Left ventricle myocardium inferior (tissue), 1 donor: ENCODE data around the gene LMNB1. TPM values are rescaled to one million over a fixed set of nuclear protein-coding genes. Genes with fewer than 3 reads are reported as not detected.

Experiments used
- DNase-seq: peaks from one replicate; pipeline ENCODE4 v3.0.0-alpha.2; 2020
- H3K27ac ChIP-seq: fragments of 200-600 bp; replicated peaks from 2 replicates; pipeline ENCODE4 v1.8.0; 2021
- H3K27me3 ChIP-seq: fragments of 200-600 bp; 2 replicates; pipeline ENCODE4 v1.8.0; 2021; ENCODE audit warnings: low read depth
- H3K36me3 ChIP-seq: fragments of 200-600 bp; 2 replicates; pipeline ENCODE4 v1.8.0; 2021
- H3K4me1 ChIP-seq: fragments of 200-600 bp; 2 replicates; pipeline ENCODE4 v1.8.0; 2021
- H3K4me3 ChIP-seq: fragments of 200-600 bp; 2 replicates; pipeline ENCODE4 v1.8.0; 2021; ENCODE audit warnings: mild to moderate bottlenecking, moderate library complexity
- H3K9me3 ChIP-seq: fragments of 200-600 bp; replicated peaks from 2 replicates; pipeline ENCODE4 v1.8.0; 2021
- CTCF ChIP-seq: fragments of 200-600 bp; IDR thresholded peaks from 2 replicates; pipeline ENCODE4 v1.8.0; 2021; ENCODE audit warnings: antibody characterized with exemption, mild to moderate bottlenecking, borderline replicate concordance
- intact Hi-C: fragments of 100-400 bp; cut with micrococcal nuclease; formaldehyde crosslinking; loops from one replicate; pipeline ENCODE4 v1.11.0; 2022
- total RNA-seq: library from RNA; stranded (reverse); fragmentation: NEBNext Ultra II Directional; extraction: Animal tissue kit (Norgen Biotek cat#: 25700); gene quantifications from one replicate; pipeline ENCODE4 v1.2.1, GENCODE V29; 2021
- donor health status: DM: no; HTN: yes; CAD: no; lungs with severe emphysema.

The LMNB1 gene
- total RNA-seq, 1 donor from 2014 or later = 1.8 TPM

GRCh38 chr5:126872561-126873354, 95.8 kb downstream of the LMNB1 start:
- no peaks in the 10 kb centered on the region for H3K27me3 ChIP-seq
- no peak for DNase-seq
- peaks cover 24% of the 10 kb centered on the region for H3K4me1 ChIP-seq
- H3K9me3 ChIP-seq = no peaks in the 10 kb centered on the region
- H3K36me3 ChIP-seq = peaks cover 13% of the 10 kb centered on the region
- H3K4me3 ChIP-seq = no peak overlapping the region
- intact Hi-C loops = no loop called here
- TF ChIP-seq CTCF = no peak
- H3K27ac ChIP-seq = no peak overlapping the region

GRCh38 chr5:126875303-126875785, 98.4 kb downstream of the LMNB1 start:
- no peak for TF ChIP-seq CTCF
- DNase-seq = no peak
- Histone ChIP-seq H3K36me3 (peaks cover 12% of the 10 kb centered on the region), H3K27ac (peak overlapping the region; percentile 29), H3K9me3 (no peaks in the 10 kb centered on the region), H3K4me3 (no peak overlapping the region), H3K4me1 (peaks cover 24% of the 10 kb centered on the region), H3K27me3 (no peaks in the 10 kb centered on the region)
- intact Hi-C loops = no loop called here

- Histone ChIP-seq H3K9me3 (no peaks in the 10 kb centered on the region), H3K4me3 (no peak overlapping the region), H3K27ac (no peak overlapping the region), H3K36me3 (peaks cover 3% of the 10 kb centered on the region), H3K27me3 (no peaks in the 10 kb centered on the region), H3K4me1 (peaks cover 24% of the 10 kb centered on the region)
- DNase-seq = no peak
- intact Hi-C loops = no loop called here
- no peak for TF ChIP-seq CTCF
Measured at GRCh38 chr5:126877602-126878001, 100.7 kb downstream of the LMNB1 start.

GRCh38 chr5:126878085-126878484, 101.1 kb downstream of the LMNB1 start:
- Histone ChIP-seq H3K27me3 (no peaks in the 10 kb centered on the region), H3K27ac (no peak overlapping the region), H3K4me1 (peaks cover 24% of the 10 kb centered on the region), H3K36me3 (no peaks in the 10 kb centered on the region), H3K4me3 (no peak overlapping the region), H3K9me3 (no peaks in the 10 kb centered on the region)
- DNase-seq = no peak
- TF ChIP-seq CTCF = no peak
- intact Hi-C loops = no loop called here

GRCh38 chr5:126878634-126879033, 101.7 kb downstream of the LMNB1 start:
- no peaks in the 10 kb centered on the region for H3K9me3 ChIP-seq
- no peak for DNase-seq
- H3K4me1 ChIP-seq = peaks cover 24% of the 10 kb centered on the region

More at GRCh38 chr5:126878634-126879033, 101.7 kb downstream of the LMNB1 start:
- intact Hi-C loops = no loop called here
- no peak for TF ChIP-seq CTCF
- H3K36me3 ChIP-seq = no peaks in the 10 kb centered on the region
- no peak overlapping the region for H3K4me3 ChIP-seq
- H3K27me3 ChIP-seq = no peaks in the 10 kb centered on the region
- no peak overlapping the region for H3K27ac ChIP-seq
